SK-N-SH (cell line): ENCODE results near the gene MFN1.

Experiments
- CHD2 ChIP-seq: fragments of 150-350 bp; IDR thresholded peaks from 2 replicates; pipeline ENCODE4 v1.6.1; 2018; ENCODE audit warnings: low read length; ENCODE audit not compliant: partially characterized antibody
- FOXJ3 ChIP-seq: sonication (generic); formaldehyde crosslinking; IDR thresholded peaks from 2 replicates; pipeline ENCODE4 v1.5.1; 2020; ENCODE audit warnings: mild to moderate bottlenecking, missing genetic modification reagents
- RAD21 ChIP-seq: IDR thresholded peaks from 2 replicates; pipeline ENCODE4 v1.6.1; 2012; ENCODE audit warnings: mild to moderate bottlenecking, low read length
- SMC3 ChIP-seq: IDR thresholded peaks from 2 replicates; pipeline ENCODE4 v1.6.1; 2012; ENCODE audit warnings: low read depth, low read length, improper control_type of control experiment
- TAF1 ChIP-seq: IDR thresholded peaks from 2 replicates; pipeline ENCODE4 v1.6.1; 2012; ENCODE audit warnings: low read depth, mild to moderate bottlenecking, low read length, moderate library complexity, borderline replicate concordance
- YY1 ChIP-seq: IDR thresholded peaks from 2 replicates; pipeline ENCODE4 v1.4.0; 2012; ENCODE audit warnings: low read depth, mild to moderate bottlenecking
- TF ChIP-seq, protein P1 (sequence below): fragments of 200-600 bp; sonication (generic); IDR thresholded peaks from 2 replicates; pipeline ENCODE4 v1.6.1; 2017; ENCODE audit warnings: antibody characterized with exemption, mild to moderate bottlenecking, moderate library complexity

DNA sequence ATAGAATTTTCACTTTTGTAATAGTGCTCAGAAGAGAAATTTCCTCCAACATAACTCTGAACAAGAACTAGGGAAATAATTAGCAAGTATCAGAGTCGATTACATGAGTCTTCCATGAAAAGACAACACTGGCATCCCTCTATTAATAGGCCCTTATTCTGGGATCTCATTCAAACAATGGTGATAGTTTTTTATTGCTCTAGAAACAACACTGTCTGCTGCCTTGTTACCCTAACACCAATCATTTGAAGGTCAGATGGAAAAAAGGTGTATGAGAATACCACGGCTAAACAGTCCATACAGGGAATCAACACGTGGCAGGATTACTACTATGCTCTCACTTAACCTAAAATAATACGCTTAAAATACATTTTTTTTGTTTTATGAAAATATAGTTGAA, 67.9 kb downstream of the MFN1 start:
- TF ChIP-seq SMC3, result no peak
- TF ChIP-seq RAD21, result no peak
- TF ChIP-seq CHD2, result no peak
- TF ChIP-seq, protein P1, sequence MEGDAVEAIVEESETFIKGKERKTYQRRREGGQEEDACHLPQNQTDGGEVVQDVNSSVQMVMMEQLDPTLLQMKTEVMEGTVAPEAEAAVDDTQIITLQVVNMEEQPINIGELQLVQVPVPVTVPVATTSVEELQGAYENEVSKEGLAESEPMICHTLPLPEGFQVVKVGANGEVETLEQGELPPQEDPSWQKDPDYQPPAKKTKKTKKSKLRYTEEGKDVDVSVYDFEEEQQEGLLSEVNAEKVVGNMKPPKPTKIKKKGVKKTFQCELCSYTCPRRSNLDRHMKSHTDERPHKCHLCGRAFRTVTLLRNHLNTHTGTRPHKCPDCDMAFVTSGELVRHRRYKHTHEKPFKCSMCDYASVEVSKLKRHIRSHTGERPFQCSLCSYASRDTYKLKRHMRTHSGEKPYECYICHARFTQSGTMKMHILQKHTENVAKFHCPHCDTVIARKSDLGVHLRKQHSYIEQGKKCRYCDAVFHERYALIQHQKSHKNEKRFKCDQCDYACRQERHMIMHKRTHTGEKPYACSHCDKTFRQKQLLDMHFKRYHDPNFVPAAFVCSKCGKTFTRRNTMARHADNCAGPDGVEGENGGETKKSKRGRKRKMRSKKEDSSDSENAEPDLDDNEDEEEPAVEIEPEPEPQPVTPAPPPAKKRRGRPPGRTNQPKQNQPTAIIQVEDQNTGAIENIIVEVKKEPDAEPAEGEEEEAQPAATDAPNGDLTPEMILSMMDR, result no peak
- TF ChIP-seq YY1, result no peak
- TF ChIP-seq TAF1, result no peak
- no peak for TF ChIP-seq FOXJ3 (CRISPR knock-in tag)
